ENCODE data around the gene ARMC5.

ARMC5 gene

GRCh38 chr16:31499928-31500327 lies 40.6 kb downstream of the ARMC5 start:
- no peaks in the 10 kb centered on the region for H3K27me3 ChIP-seq (ENCODE audit: insufficient read depth, low read length)
- H3F3A ChIP-seq (ENCODE audit: insufficient read depth, low read length) = no peaks in the 10 kb centered on the region
- H3K36me3 ChIP-seq (ENCODE audit: insufficient read depth, low read length) = no peaks in the 10 kb centered on the region
- H3K9ac ChIP-seq (ENCODE audit: low read length) = no peak overlapping the region
- no peak for TF ChIP-seq EZH2 (IDR thresholded peaks at IDR 0.05; ENCODE audit: borderline replicate concordance, low read length)
- TF ChIP-seq, protein P1, sequence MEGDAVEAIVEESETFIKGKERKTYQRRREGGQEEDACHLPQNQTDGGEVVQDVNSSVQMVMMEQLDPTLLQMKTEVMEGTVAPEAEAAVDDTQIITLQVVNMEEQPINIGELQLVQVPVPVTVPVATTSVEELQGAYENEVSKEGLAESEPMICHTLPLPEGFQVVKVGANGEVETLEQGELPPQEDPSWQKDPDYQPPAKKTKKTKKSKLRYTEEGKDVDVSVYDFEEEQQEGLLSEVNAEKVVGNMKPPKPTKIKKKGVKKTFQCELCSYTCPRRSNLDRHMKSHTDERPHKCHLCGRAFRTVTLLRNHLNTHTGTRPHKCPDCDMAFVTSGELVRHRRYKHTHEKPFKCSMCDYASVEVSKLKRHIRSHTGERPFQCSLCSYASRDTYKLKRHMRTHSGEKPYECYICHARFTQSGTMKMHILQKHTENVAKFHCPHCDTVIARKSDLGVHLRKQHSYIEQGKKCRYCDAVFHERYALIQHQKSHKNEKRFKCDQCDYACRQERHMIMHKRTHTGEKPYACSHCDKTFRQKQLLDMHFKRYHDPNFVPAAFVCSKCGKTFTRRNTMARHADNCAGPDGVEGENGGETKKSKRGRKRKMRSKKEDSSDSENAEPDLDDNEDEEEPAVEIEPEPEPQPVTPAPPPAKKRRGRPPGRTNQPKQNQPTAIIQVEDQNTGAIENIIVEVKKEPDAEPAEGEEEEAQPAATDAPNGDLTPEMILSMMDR (IDR thresholded peaks at IDR 0.05; ENCODE audit: low read length) = no peak
- no peak overlapping the region for H3K27ac ChIP-seq (ENCODE audit: low read depth, low read length, poor library complexity, severe bottlenecking)
- H3K4me3 ChIP-seq (ENCODE audit: low read depth, low read length, poor library complexity, severe bottlenecking) = no peak overlapping the region
- H3K79me2 ChIP-seq (ENCODE audit: insufficient read depth, low read length) = no peaks in the 10 kb centered on the region
- no peaks in the 10 kb centered on the region for H3K9me2 ChIP-seq (ENCODE audit: low read depth, low read length)
- H3K4me2 ChIP-seq (ENCODE audit: low read length) = no peak overlapping the region
- no peaks in the 10 kb centered on the region for H3K9me3 ChIP-seq (ENCODE audit: low read length)
- H2AFZ ChIP-seq (ENCODE audit: low read length) = no peak overlapping the region
- H3K4me1 ChIP-seq (ENCODE audit: insufficient read depth, low read length, severe bottlenecking) = no peaks in the 10 kb centered on the region
- H4K20me1 ChIP-seq (ENCODE audit: insufficient read depth, low read length) = no peaks in the 10 kb centered on the region

DNA sequence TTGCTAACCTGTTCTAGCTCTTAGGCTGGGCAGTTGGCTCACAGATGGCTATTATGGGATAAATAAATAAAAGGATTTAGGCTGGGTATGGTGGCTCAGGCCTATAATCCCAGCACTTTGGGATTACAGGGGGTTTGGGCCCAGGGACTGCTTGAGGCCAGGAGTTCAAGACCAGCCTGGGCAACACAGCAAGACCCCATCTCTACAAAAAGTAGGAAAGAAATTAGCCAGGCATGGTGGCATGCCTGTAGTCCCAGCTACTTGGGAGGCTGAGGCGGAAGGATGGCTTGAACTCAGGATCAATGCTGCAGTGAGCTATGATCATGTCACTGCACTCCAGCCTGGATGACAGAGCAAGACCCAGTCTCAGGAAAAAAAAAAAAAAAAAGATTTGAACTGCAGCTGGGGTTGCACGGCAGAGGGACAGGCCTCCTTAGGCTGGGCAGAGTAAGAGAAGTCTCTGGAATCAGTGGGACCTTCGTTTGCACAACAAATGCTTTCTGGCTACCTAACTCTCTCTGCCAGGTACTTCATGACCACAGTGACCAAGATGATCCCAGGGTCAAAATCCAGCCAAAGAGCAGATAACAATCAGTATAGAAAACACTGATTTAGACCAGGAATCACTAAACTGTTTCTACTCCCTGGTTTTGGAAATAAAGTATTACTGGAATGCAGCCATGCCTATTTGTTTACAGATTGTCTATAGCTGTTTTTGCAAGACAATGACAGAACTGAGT lies 42.1 kb downstream of the ARMC5 start:
- Histone ChIP-seq H2AFZ (ENCODE audit: low read length) (no peak overlapping the region), H3K9me3 (ENCODE audit: low read length) (no peaks in the 10 kb centered on the region), H3F3A (ENCODE audit: insufficient read depth, low read length) (no peaks in the 10 kb centered on the region), H3K4me2 (ENCODE audit: low read length) (no peak overlapping the region), H3K79me2 (ENCODE audit: insufficient read depth, low read length) (no peaks in the 10 kb centered on the region), H3K4me3 (ENCODE audit: low read depth, low read length, poor library complexity, severe bottlenecking) (no peak overlapping the region), H3K27me3 (ENCODE audit: insufficient read depth, low read length) (no peaks in the 10 kb centered on the region), H3K27ac (ENCODE audit: low read depth, low read length, poor library complexity, severe bottlenecking) (no peak overlapping the region), H3K4me1 (ENCODE audit: insufficient read depth, low read length, severe bottlenecking) (no peaks in the 10 kb centered on the region), H3K9ac (ENCODE audit: low read length) (no peak overlapping the region), H4K20me1 (ENCODE audit: insufficient read depth, low read length) (no peaks in the 10 kb centered on the region), H3K36me3 (ENCODE audit: insufficient read depth, low read length) (no peaks in the 10 kb centered on the region), H3K9me2 (ENCODE audit: low read depth, low read length) (no peaks in the 10 kb centered on the region)
- TF ChIP-seq, protein P1 (IDR thresholded peaks at IDR 0.05; ENCODE audit: low read length) = no peak
- no peak for TF ChIP-seq EZH2 (IDR thresholded peaks at IDR 0.05; ENCODE audit: borderline replicate concordance, low read length)

DNA sequence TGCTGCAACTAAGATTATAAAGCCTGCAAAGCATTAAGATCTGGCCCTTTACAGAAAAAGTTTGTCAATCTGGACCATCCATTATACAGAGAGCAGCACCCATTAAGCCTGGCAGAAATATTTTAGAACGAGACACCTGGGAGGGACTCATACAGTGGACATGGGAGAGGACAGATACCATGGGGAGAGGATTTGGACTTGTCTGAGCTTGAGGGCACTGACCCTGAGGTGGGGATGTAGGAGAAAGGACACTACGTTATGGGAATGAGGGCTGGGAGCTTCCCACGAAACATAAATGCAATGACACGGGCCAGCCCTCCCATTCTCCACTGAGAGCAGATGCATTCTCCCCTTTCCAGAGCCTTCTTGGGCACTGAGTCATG lies 42.7 kb downstream of the ARMC5 start:
- no peak overlapping the region for H3K27ac ChIP-seq (ENCODE audit: low read depth, low read length, poor library complexity, severe bottlenecking)
- H3F3A ChIP-seq (ENCODE audit: insufficient read depth, low read length) = no peaks in the 10 kb centered on the region
- H3K4me2 ChIP-seq (ENCODE audit: low read length) = no peak overlapping the region
- H3K9ac ChIP-seq (ENCODE audit: low read length) = no peak overlapping the region
- H3K4me1 ChIP-seq (ENCODE audit: insufficient read depth, low read length, severe bottlenecking) = peaks cover 3% of the 10 kb centered on the region
- no peaks in the 10 kb centered on the region for H3K9me3 ChIP-seq (ENCODE audit: low read length)
- no peaks in the 10 kb centered on the region for H3K36me3 ChIP-seq (ENCODE audit: insufficient read depth, low read length)
- no peak overlapping the region for H3K4me3 ChIP-seq (ENCODE audit: low read depth, low read length, poor library complexity, severe bottlenecking)
- H4K20me1 ChIP-seq (ENCODE audit: insufficient read depth, low read length) = no peaks in the 10 kb centered on the region
- H3K79me2 ChIP-seq (ENCODE audit: insufficient read depth, low read length) = no peaks in the 10 kb centered on the region
- H2AFZ ChIP-seq (ENCODE audit: low read length) = no peak overlapping the region
- no peaks in the 10 kb centered on the region for H3K9me2 ChIP-seq (ENCODE audit: low read depth, low read length)
- no peaks in the 10 kb centered on the region for H3K27me3 ChIP-seq (ENCODE audit: insufficient read depth, low read length)
- TF ChIP-seq, protein P1 (IDR thresholded peaks at IDR 0.05; ENCODE audit: low read length) = no peak
- no peak for TF ChIP-seq EZH2 (IDR thresholded peaks at IDR 0.05; ENCODE audit: borderline replicate concordance, low read length)

Data from OCI-LY1 (cell line).